H1 (cell line): ENCODE results near the gene SSNA1.

Experiments
- EP300 ChIP-seq, 2 experiments: IDR thresholded peaks; 1 replicate in 1 of 2; 2 replicates in 1 of 2; pipeline ENCODE4 v1.6.1; 2011 to 2012; ENCODE audit warnings: low read depth in 2 of 2, low read length in 2 of 2, mild to moderate bottlenecking in 2 of 2, borderline replicate concordance in 1 of 2, inconsistent platforms in 1 of 2, moderate library complexity in 1 of 2
- MAFK ChIP-seq: IDR thresholded peaks from 2 replicates; pipeline ENCODE4 v1.6.1; 2012; ENCODE audit warnings: low read depth, mild to moderate bottlenecking, improper control_type of control experiment, low read length
- RAD21 ChIP-seq, 2 experiments: IDR thresholded peaks in 1 of 2; conservative IDR thresholded peaks in 1 of 2; 2 replicates each; pipeline ENCODE4 v1.6.1; 2011; ENCODE audit warnings: low read depth in 2 of 2, low read length in 2 of 2, improper control_type of control experiment in 1 of 2, inconsistent platforms in 1 of 2, mild to moderate bottlenecking in 1 of 2, moderate library complexity in 1 of 2
- RXRA ChIP-seq: IDR thresholded peaks from 2 replicates; pipeline ENCODE4 v1.6.1; 2011; ENCODE audit warnings: low read depth, mild to moderate bottlenecking, low read length, moderate library complexity; ENCODE audit not compliant: insufficient read depth
- SP1 ChIP-seq: IDR thresholded peaks from 2 replicates; pipeline ENCODE4 v1.6.1; 2011; ENCODE audit warnings: low read depth, low read length
- SUZ12 ChIP-seq: fragments of 200-600 bp; sonication (generic); IDR thresholded peaks from 2 replicates; pipeline ENCODE4 v1.6.1; 2012; ENCODE audit warnings: mild to moderate bottlenecking, inconsistent platforms, low read length, moderate library complexity, mixed read lengths
- TBP ChIP-seq: IDR thresholded peaks from 2 replicates; pipeline ENCODE4 v1.6.1; 2011; ENCODE audit warnings: low read depth, low read length, improper control_type of control experiment
- TF ChIP-seq, protein P1 (sequence below): IDR thresholded peaks from 2 replicates; pipeline ENCODE4 v1.6.1; 2012; ENCODE audit warnings: inconsistent platforms
- TF ChIP-seq, protein P2 (sequence below), 3 experiments: IDR thresholded peaks; 1 replicate in 2 of 3; 2 replicates in 1 of 3; pipeline versions ENCODE4 v1.5.1 to v1.6.1; 2011; ENCODE audit warnings: low read length in 3 of 3, mild to moderate bottlenecking in 3 of 3, inconsistent platforms in 2 of 3, low read depth in 1 of 3, moderate library complexity in 1 of 3; ENCODE audit not compliant: insufficient read depth in 1 of 3; ENCODE audit errors: control extremely low read depth in 1 of 3

DNA sequence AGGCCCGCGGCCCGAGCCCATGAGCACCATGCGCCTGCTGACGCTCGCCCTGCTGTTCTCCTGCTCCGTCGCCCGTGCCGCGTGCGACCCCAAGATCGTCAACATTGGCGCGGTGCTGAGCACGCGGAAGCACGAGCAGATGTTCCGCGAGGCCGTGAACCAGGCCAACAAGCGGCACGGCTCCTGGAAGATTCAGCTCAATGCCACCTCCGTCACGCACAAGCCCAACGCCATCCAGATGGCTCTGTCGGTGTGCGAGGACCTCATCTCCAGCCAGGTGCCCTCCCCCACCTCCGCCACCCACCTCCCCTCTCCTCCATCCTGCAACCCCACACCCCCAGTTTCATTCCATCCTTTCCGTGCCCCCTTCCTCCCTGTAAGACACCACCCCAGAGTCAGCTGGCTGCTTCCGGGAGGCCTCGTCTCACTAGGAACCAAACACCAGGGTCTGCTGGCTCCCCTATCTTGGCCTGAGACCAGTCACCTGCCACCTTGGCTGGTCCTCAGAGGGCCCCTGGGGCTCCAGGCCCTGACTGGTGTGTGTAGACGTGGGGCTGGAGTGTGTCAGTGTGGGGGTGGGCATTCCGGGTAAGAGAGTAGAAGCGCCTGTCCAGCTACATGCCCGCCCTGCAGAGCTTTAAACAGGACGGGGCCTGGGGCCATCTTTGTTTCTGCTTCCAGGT lies 48.9 kb upstream of the SSNA1 start:
- TF ChIP-seq SUZ12 = peak; percentile 53; the same call in 1 of the 2 replicates
- no peak for TF ChIP-seq RAD21 (IDR thresholded peaks at IDR 0.05 in 1 of 2, conservative IDR thresholded peaks at IDR 0.05 in 1 of 2; ENCODE audit: low read depth in 2 of 2, low read length in 2 of 2)
- TF ChIP-seq, protein P1, sequence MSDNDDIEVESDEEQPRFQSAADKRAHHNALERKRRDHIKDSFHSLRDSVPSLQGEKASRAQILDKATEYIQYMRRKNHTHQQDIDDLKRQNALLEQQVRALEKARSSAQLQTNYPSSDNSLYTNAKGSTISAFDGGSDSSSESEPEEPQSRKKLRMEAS = peak; percentile 93
- no peak for TF ChIP-seq EP300 (IDR thresholded peaks at IDR 0.05; ENCODE audit: borderline replicate concordance in 1 of 2, low read depth in 2 of 2, low read length in 2 of 2)
- TF ChIP-seq, protein P2, sequence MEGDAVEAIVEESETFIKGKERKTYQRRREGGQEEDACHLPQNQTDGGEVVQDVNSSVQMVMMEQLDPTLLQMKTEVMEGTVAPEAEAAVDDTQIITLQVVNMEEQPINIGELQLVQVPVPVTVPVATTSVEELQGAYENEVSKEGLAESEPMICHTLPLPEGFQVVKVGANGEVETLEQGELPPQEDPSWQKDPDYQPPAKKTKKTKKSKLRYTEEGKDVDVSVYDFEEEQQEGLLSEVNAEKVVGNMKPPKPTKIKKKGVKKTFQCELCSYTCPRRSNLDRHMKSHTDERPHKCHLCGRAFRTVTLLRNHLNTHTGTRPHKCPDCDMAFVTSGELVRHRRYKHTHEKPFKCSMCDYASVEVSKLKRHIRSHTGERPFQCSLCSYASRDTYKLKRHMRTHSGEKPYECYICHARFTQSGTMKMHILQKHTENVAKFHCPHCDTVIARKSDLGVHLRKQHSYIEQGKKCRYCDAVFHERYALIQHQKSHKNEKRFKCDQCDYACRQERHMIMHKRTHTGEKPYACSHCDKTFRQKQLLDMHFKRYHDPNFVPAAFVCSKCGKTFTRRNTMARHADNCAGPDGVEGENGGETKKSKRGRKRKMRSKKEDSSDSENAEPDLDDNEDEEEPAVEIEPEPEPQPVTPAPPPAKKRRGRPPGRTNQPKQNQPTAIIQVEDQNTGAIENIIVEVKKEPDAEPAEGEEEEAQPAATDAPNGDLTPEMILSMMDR (IDR thresholded peaks at IDR 0.05; ENCODE audit: control extremely low read depth in 1 of 3, insufficient read depth in 1 of 3, low read depth in 1 of 3, low read length in 3 of 3) = no peak
- no peak for TF ChIP-seq MAFK
- TF ChIP-seq RXRA = no peak
- no peak for TF ChIP-seq SP1
- no peak for TF ChIP-seq TBP
